Measurements from ENCODE around the gene SLC5A4. TPM values are rescaled to one million over a fixed set of nuclear protein-coding genes. Genes with fewer than 3 reads are reported as not detected.

The SLC5A4 gene
- total and polyA plus RNA-seq, 2 of the 4 experiments (the other 2 are of a cell fraction), result 0.10 to 0.18 TPM

DNA sequence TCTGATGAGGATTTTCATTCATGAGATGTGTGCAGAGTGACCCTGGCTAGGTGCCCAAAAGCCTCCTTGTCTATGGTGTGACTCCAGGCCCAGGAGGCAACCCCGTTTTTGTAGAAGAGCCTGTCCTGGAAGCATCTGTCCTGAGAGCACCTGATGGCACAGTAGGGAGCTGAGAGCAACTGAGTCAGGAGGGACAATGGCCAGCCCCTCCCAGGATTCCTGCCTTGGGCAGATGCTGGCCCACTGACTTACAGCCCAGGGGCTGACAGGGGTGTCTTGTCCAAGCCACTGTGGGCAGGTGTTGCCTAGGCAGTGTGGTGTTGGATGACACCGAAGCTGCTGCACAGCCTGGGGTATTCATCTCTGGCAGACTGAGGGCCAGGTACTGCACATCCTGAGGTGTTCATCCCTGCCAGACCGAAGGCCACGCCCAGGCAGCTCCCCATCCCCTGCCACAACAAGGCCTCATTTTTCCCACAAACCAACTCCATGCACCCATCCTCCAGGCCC lies 47.1 kb downstream of the SLC5A4 start:
- H3K56ac ChIP-seq (ENCODE audit: extremely low read depth, insufficient read depth, low read length), result no peak overlapping the region
- H3K27me3 ChIP-seq (ENCODE audit: control insufficient read depth, insufficient read depth, low read length), result peaks cover 10% of the 10 kb centered on the region; the same call in 1 of the 2 replicates
- no peak overlapping the region for H3K9ac ChIP-seq (ENCODE audit: low read depth, low read length)
- no peak overlapping the region for H2AFZ ChIP-seq (replicated peaks; ENCODE audit: low read length, poor library complexity)
- no peak overlapping the region for H4K5ac ChIP-seq (ENCODE audit: low read depth, low read length)
- H3K9me1 ChIP-seq (ENCODE audit: insufficient read depth, low read length), result no peaks in the 10 kb centered on the region
- 40% methylated on average over 2 of the region's 4 CpGs; no CpG with 5 or more reads in 1 of the 2 experiments for WGBS, 2 experiments (ENCODE audit: extremely low coverage in 2 of 2, insufficient read length in 1 of 2)
- in situ Hi-C loops (cut with MboI; ENCODE audit: low sequenced_read_pairs), result no loop called here
- H3K9me3 ChIP-seq (ENCODE audit: control insufficient read depth, insufficient read depth, low read length), result no peaks in the 10 kb centered on the region
- H3K4ac ChIP-seq (ENCODE audit: low read depth, low read length), result no peak overlapping the region
- H4K91ac ChIP-seq (ENCODE audit: insufficient read depth, low read depth, low read length), result no peak overlapping the region
- no peak overlapping the region for H2BK20ac ChIP-seq (ENCODE audit: low read depth, low read length)
- BruUV-seq (replicated peaks), result no TSS peak
- DNase-seq, result no peak
- POLR2A ChIA-PET (ENCODE audit: unreplicated experiment), result no interaction called here
- H2AK5ac ChIP-seq (ENCODE audit: low read depth, low read length), result no peak overlapping the region
- CTCF ChIA-PET, result interaction anchor here (0.6 kb wide), 1 partner anchor 944 kb away, joined by 4 read pairs; no protein-coding TSS in a partner anchor
- no peak overlapping the region for H2BK15ac ChIP-seq (ENCODE audit: low read depth, low read length)
- H2BK5ac ChIP-seq (ENCODE audit: low read depth, low read length, poor library complexity, severe bottlenecking), result no peak overlapping the region
- no peak for ATAC-seq (ENCODE audit: low read depth)
- intact Hi-C loops (cut with micrococcal nuclease), result no loop called here
- dilution Hi-C loops (cut with HindIII; ENCODE audit: low sequenced_read_pairs, unreplicated experiment), result no loop called here
- H3K4me1 ChIP-seq (ENCODE audit: control insufficient read depth, insufficient read depth, low read length), result no peaks in the 10 kb centered on the region
- H3K27ac ChIP-seq (ENCODE audit: insufficient read depth, low read length), result no peak overlapping the region
- H3K4me2 ChIP-seq (ENCODE audit: low read depth, low read length), result no peak overlapping the region
- TF ChIP-seq MAFK (IDR thresholded peaks at IDR 0.05; ENCODE audit: low read depth, low read length) (no peak), CEBPB (IDR thresholded peaks at IDR 0.05; ENCODE audit: low read depth, low read length) (no peak), FOS (IDR thresholded peaks at IDR 0.05; ENCODE audit: low read depth, low read length) (no peak), CHD1 (IDR thresholded peaks at IDR 0.05; ENCODE audit: low read depth, low read length) (no peak), POLR2A (IDR thresholded peaks at IDR 0.05; ENCODE audit: low read depth, low read length) (no peak), BHLHE40 (IDR thresholded peaks at IDR 0.05; ENCODE audit: low read depth, low read length) (no peak), SMC3 (IDR thresholded peaks at IDR 0.05; ENCODE audit: low read depth, low read length) (no peak), RAD21 (IDR thresholded peaks at IDR 0.05; ENCODE audit: low read length) (no peak), NFE2L2 (IDR thresholded peaks at IDR 0.05; ENCODE audit: low read depth, low read length) (no peak), MAZ (IDR thresholded peaks at IDR 0.05; ENCODE audit: borderline replicate concordance, low read depth, low read length) (no peak), RCOR1 (IDR thresholded peaks at IDR 0.05; ENCODE audit: insufficient replicate concordance, low read length) (no peak), MXI1 (IDR thresholded peaks at IDR 0.05; ENCODE audit: borderline replicate concordance, low read depth, low read length) (no peak), RFX5 (IDR thresholded peaks at IDR 0.05; ENCODE audit: low read depth, low read length) (no peak)
- TF ChIP-seq, protein P1, sequence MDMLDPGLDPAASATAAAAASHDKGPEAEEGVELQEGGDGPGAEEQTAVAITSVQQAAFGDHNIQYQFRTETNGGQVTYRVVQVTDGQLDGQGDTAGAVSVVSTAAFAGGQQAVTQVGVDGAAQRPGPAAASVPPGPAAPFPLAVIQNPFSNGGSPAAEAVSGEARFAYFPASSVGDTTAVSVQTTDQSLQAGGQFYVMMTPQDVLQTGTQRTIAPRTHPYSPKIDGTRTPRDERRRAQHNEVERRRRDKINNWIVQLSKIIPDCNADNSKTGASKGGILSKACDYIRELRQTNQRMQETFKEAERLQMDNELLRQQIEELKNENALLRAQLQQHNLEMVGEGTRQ (IDR thresholded peaks at IDR 0.05; ENCODE audit: low read depth, low read length), result no peak
- TF ChIP-seq, protein P2, sequence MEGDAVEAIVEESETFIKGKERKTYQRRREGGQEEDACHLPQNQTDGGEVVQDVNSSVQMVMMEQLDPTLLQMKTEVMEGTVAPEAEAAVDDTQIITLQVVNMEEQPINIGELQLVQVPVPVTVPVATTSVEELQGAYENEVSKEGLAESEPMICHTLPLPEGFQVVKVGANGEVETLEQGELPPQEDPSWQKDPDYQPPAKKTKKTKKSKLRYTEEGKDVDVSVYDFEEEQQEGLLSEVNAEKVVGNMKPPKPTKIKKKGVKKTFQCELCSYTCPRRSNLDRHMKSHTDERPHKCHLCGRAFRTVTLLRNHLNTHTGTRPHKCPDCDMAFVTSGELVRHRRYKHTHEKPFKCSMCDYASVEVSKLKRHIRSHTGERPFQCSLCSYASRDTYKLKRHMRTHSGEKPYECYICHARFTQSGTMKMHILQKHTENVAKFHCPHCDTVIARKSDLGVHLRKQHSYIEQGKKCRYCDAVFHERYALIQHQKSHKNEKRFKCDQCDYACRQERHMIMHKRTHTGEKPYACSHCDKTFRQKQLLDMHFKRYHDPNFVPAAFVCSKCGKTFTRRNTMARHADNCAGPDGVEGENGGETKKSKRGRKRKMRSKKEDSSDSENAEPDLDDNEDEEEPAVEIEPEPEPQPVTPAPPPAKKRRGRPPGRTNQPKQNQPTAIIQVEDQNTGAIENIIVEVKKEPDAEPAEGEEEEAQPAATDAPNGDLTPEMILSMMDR (conservative IDR thresholded peaks at IDR 0.05; ENCODE audit: low read depth, low read length), result no peak
- TF ChIP-seq, protein P3, sequence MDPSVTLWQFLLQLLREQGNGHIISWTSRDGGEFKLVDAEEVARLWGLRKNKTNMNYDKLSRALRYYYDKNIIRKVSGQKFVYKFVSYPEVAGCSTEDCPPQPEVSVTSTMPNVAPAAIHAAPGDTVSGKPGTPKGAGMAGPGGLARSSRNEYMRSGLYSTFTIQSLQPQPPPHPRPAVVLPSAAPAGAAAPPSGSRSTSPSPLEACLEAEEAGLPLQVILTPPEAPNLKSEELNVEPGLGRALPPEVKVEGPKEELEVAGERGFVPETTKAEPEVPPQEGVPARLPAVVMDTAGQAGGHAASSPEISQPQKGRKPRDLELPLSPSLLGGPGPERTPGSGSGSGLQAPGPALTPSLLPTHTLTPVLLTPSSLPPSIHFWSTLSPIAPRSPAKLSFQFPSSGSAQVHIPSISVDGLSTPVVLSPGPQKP (IDR thresholded peaks at IDR 0.05; ENCODE audit: borderline replicate concordance, low read depth, low read length), result no peak
- H3K18ac ChIP-seq (ENCODE audit: low read depth, low read length), result no peak overlapping the region
- no peak overlapping the region for H2AK9ac ChIP-seq (replicated peaks; ENCODE audit: low read depth, low read length, poor library complexity)
- no peak overlapping the region for H3K14ac ChIP-seq (replicated peaks; ENCODE audit: low read depth, low read length)
- H4K8ac ChIP-seq (ENCODE audit: low read depth in 2 of 2, low read length in 2 of 2), result no peak overlapping the region
- H2BK120ac ChIP-seq (ENCODE audit: low read depth, low read length), result no peak overlapping the region
- H3K79me1 ChIP-seq (ENCODE audit: low read depth in 1 of 2, low read length in 2 of 2), result no peaks in the 10 kb centered on the region
- no peaks in the 10 kb centered on the region for H4K20me1 ChIP-seq (ENCODE audit: insufficient read depth, low read length)
- H3K23ac ChIP-seq (ENCODE audit: low read depth, low read length), result no peak overlapping the region
- H3K4me3 ChIP-seq (ENCODE audit: insufficient read depth, low read depth, low read length), result no peak overlapping the region
- no peaks in the 10 kb centered on the region for H3K36me3 ChIP-seq (ENCODE audit: control insufficient read depth, insufficient read depth, low read length)

All from IMR-90 (cell line).